GM18511 (cell line): Measurements from ENCODE around the gene IFT43.
A peak's percentile ranks its signal among the peaks of the same experiment; 100 is the strongest.

Experiments
- ATAC-seq: cut with Tn5 transposase; IDR thresholded peaks from one replicate; pipeline ENCODE4 v1.9.1; 2021; ENCODE audit warnings: mild to moderate bottlenecking, moderate library complexity; ENCODE audit not compliant: unreplicated experiment

IFT43 gene

DNA sequence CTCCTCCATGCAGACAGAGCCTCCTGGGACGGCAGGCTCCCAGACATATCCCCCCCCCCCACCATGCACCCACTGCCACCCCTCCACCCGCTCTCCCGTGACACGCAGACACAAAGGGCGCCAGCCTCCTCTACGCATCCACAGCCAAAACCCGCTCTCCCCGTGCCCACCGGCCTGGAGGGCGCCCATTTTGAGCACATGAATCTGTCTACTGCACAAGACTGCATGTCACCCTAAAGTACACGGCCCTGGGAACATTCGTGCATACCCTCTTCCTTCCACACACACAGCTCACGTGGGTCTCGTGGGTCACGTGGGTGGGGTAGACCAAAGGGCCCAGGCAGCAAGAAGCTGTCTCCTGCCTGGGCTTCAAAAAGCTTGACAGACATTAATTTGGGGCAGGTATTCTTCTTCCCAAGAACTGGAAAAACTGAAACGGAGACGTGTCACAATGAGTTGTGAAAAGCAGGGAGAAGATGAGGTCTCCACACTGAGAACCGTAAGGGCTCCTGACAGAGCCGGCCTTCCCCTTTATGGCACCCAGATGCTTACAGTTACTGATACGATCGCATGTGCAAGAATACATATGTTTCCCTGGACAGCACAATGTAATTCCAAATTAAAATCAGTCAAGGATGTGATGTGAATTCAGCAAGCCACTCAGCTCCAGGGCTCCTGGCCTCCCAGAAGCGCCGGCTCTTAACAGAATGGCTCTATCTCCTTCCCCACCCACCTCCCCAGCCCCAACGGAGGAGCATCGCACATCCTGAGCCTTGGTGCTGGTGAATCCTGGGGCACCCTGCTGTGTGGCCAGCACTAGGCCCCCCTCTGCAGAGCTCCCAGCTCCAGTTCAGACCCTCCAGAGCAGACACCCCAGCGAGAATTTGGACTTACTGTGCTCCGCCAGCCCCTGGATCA is 5.7 kb upstream of the IFT43 start:
- ATAC-seq = no peak

DNA sequence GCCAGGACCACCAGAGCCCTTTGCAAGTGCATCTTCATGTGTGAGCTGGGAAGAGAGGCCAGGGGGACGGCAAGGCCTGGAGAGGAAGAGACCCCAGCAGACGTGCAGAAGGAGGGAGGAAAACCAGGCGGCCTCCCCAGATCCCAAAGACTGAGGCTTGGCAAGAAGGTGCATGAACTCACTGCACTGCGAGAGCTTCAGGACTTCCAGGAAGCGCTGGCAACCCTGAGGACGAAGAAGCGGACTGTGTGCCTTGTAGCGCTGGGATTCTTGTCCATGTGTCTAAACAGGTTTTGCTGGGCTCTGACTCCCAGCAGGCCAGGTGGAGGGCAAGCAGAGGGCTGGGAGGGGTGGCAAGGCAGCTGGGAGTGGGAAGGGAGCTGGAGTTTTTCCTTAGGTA is 4.7 kb upstream of the IFT43 start:
- ATAC-seq = no peak

DNA sequence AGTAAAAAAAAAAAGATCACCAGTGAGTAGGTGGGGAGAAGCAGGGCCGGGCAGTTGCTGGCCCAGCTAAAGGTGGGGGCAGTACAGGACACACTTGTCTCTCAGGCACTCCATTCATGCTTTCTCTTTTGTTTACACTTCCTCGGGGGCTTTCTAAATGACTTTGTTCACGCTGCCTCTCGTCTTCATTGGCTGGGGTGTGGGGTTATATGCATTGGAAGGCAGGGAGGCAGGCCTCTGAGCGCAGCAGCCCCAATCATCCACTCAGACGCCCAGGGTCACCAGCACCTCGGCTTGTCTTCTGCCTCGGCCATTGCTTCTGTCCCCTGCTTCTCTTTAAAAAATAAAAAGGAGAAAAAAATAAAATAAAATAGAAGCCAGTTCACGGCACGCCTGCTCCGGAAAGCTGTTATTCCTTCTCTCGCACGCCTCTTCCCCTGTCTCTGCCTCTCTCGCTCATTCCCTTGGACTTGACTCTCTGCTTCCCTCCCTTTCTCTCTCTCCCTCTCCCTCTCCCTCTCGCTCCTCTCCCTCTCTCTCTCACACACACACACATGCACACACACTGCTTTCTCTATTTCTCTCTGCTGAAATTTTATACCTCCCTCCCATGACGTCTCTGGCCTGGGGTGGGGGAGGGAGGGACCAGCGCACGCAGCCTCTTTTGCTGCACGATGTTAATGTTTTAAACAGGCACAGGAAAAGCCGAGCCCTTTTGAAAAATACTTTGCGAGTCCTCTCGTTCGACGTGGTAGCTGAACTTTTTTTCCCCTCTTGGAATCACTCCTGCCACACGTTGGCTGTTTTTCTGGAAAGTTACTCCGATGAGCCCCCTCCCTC is 3.9 kb upstream of the IFT43 start, which contains the start of gene TGFB3:
TGFB3 (minus strand) TSS at position 570 of the 840 bp plus-strand sequence. CDS start 1,102 bp downstream, outside the sequence.
- peak; percentile 56 for ATAC-seq

DNA sequence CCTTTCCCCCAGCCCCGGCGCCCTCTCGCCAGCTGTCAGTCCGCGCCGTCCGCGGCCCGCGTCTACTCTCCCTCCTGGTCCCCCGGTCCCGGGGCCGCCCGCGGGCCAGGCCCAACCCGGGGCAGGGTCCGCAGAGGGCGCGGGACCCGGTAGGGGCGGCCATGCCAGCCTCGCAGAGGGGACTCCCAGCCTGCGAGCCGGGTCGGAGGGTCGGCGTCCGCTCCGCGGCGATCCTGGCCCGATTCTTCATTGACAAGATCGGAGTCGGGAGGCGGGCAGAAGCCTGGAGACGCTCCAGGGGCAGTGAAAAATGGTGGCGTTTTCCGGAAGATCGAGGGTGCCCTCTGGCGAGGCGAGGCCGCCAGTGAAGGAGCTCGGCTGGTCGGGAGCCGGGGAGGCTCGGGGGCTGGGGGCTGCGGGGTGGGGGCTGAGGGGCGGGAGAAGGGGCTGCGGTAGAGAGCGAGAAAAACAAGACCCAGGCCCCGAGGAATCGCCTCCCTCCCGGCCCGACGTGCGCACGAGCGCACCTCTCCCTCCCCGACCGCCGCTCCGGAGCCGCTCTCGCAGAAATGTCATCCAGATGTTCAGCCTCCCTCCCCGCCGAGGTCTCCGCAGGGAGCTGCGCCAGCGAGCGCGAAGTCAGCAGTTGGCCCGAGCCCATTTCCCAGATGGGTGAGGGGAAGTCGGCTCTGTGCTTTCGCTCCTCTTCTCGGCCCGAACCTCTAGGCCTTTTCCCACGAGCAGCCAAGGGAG is 3.1 kb upstream of the IFT43 start:
- ATAC-seq = peak; percentile 57

DNA sequence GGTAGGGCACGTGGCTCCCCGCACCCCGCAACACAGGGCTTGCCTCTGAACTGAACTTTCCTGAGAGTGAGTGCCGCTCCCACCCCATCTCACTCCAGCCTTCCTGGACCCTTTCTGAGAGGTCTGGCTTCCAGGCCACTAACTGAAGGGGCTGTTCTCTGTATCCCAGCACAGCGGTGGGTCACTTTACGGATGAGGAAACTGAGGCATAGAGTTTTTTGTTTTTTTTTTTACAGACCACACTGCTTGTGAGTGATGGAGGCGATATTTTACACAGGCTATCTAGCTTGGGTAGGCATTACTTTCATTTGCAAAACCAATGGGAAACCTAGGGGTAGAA is 2.6 kb upstream of the IFT43 start:
- no peak for ATAC-seq

DNA sequence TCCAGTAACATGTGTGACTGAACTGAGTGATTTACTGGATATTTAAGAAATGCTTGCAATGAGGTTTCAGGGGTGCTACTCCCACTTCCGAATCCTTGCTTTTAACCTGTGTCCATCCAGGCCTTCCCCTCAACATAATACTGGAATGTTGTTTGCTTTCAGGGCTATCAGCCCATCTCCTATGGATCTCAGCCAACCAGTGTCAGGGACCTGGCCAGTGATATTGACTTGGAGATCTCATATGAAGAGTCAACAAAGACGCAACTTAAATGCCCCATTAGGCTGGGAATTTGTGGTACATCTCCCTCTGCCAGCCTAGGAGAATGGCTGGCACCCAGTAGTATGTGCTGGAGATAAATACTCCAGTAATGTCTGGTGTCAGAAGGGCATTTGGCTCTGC is 889 bp upstream of the IFT43 start:
- ATAC-seq = no peak

DNA sequence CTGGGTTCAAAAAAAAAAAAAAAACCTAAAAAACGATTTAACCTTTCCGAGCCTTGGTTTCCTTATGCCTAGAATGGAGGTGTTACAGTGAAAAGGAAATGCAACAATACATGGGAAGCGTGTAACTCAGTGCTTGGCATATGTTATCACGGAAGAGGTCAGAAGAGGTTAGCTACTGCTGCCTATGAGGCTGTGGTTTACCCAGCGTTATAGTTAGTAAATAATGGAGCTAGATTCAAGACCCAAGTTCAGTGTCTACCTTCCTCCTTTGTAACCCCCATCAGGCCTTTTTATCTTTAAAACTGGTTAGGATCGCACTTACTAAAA is 839 bp downstream of the IFT43 start:
- ATAC-seq = no peak

DNA sequence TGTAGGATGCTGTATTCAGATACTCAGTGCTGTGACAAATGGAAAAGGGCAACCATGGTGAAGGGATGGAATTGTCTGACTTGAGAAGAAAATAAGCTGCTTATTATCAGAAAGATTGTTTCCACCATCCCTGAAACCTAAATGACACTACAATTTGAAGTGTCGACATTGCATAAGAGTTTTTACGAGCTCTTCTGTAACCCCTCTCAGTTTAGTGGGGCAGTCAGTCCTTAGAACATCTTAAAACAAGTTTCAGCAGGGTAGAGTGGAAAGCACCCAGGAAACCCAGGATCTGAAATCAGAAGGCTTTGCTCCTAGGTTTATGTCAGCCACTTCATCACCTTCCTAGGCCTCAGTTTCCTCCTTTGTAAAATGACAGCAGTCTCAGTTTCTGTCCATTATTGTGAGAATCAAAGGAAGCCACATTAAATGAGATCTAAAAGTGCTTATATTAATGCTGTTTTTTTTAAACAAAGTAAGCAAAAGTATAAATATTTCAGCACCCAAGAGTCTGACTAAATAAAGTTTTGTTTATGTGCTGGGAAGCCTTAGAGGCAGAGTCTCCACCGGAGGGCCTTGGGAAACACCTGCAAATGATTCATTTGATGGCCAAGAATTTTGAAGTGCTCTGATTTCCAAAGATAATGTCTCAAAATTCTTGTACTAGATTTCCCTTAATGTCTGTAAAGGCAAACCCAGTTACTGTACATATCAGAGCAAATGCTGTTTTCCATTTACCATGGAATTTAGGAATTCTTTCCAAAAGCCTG is 1.8 kb downstream of the IFT43 start:
- ATAC-seq = no peak

DNA sequence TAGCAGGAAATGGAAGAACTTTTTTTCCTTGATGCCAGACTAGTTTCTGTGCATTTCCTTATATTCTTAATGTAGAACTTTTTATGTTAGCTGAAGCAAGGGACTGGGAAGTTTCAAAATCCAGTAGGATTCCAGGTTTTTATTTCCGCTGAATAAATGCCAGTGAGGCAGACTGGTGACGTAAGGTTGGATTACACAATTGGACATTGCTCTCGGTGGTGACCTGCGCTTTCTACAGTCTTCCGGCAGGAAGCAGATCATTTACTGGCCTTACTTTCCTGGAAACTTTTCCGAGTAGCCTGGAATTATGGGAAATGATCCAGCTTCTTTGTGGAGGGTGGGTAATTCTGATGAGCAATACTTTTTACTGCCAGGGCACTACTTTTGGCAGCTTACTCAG is 3.6 kb downstream of the IFT43 start:
- ATAC-seq = no peak

DNA sequence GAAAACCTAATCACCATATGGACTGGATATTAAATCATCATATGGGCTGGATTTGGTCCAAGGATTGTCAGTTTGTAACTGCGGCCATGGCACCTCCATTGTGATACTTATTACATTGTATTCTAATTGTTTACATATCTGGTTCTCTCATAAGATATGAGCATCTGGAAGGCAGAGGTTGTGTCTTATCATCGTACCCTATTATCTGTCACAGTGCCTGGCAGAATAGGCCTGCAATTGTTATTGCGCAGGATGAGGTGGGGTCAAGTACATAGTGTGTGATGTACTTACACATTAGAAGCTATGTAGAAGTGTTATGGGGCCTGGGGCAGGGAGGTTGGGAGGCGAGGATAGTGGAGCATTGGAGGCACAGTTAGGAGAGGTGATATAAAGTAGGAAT is 4.7 kb downstream of the IFT43 start:
- ATAC-seq = no peak

DNA sequence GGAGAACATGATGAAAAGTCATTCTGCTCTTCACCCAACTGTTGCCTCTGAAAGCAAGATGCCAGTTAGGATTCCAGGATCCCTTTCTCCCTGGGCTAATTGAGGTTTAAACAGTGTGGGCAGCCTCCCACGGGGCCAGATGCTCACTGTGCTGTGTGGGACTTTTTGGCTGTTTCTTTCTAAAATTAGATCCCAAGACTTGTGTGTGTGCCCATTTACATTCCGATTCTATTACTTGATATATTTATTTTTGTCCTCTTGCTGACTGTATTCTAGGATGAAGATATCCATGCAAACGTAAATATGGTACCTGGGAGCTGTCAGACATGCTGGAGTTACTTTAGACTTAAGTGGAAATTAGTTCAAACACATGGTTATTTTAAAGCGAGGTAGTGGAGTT is 6.2 kb downstream of the IFT43 start:
- no peak for ATAC-seq

DNA sequence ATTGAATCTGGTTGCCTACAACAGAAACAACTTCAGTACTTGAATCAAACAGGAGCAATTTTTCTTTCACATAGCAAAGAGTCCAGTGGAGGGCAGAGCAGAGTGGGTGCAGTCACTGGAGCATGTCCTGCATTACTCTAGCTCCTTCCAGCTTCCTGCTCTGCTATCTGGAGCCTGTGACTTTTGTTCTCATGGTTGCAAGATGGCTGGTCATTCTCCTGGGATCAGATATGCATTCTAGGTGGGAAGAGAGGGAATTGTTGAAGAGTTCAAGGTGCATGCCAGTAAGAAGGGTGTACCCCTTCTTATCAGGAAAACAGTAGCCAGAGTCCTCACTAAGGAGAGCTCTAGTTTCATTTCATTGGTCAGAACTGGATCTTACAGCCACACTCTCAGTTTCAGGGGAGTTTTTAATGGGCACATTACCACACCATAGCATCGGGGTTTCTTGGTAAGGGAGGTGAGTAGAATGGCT is 8.0 kb downstream of the IFT43 start:
- ATAC-seq = peak; percentile 85

DNA sequence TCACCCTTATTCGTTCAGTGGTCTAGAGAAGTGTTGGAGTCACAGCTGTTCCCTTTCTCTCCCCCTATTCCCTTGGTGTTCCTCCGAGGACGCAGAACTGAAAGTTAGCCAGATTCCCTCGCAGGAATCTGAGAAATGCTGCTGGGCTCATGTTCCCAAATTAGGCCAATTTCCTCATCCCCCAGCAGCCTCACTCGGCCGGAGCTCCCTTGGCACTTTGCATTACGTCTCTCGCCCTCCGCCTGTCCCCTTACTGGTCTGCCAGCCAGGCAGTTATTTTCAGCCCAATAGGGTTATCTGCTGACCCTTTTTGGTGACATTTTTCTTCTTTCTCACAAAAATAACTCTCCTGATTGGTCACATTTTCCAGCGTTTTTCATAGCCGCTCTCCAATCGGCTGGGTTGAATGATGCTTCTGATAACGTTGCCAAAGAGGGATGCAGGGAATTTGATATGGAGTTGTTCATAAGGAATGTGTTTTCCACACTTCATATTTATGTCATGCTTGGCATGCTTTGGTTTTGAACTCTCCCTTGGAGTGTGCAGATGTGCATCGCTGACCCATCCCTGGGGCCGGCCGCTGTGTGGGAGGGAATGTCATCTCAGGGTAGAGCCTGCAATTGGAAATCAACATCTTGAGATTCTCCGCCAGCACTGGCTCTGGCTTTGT is 9.9 kb downstream of the IFT43 start:
- no peak for ATAC-seq

DNA sequence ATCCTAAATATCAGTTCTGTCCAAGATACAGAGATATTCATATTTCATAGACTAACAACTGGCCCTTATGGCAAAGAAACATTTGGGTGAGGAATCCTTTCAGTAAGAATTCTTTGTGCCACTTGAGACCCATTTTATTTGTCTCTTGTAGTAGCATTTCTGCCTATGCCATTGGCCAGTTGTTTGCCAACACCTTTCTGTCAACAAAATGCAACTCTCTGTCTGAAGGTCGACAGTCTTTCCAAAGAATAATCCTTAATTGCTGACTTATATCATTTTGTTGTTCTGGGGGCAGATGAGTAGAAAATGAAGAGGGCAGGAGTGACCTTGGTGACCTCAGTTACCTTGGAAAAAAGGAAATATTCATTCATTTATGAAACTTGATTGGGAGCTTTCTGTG is 10.9 kb downstream of the IFT43 start:
- ATAC-seq = no peak

DNA sequence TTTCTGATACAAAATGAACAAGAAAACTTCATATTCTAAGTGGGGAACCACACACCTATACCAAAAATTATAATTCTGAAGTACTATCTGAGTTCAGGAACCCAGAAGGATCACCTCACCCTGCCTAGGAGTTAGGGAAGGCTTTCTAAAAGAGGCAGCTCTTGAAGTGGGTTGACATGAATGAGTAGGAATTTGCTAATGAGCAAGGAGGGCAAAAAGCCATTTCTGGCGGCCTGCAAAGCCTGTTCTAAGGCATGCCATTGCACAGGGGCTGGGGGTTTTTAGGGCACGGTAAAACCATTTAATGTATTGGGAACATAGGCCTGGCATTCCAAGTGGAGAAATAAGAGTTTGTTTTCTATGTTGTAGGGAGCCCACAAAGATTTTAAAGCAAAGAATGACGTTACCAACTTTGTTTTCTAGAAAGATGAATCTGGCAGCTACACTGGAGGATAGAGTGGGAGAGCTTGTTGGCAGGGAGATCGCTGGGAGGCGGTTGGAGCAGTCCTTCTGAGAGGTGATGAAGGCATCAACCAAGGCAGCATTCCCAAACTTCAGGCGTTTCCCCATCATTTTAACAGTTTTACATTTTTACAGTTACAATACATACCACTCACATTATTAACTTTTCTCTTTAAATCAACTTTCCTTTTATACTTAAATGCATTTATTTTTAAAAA is 14.1 kb downstream of the IFT43 start:
- ATAC-seq = no peak

DNA sequence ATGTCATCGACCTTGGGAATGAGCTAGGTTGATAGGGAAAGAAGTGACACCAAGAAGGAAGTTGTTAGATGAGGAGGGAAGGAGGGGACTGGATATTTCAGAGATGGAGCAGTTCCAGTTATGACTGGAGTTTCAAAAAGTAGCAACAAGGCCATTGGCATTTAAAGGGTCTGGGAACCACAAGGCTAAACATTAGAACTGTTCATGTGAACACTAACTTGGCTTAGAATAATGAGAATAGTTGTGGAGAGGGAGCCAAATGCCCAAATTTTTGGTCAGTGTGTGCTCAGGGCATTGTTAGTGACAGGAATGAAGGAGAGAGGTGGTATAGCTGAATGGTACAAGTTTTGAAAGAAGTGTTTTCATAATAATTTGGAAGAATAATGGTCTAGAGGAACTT is 16.8 kb downstream of the IFT43 start:
- ATAC-seq = no peak

DNA sequence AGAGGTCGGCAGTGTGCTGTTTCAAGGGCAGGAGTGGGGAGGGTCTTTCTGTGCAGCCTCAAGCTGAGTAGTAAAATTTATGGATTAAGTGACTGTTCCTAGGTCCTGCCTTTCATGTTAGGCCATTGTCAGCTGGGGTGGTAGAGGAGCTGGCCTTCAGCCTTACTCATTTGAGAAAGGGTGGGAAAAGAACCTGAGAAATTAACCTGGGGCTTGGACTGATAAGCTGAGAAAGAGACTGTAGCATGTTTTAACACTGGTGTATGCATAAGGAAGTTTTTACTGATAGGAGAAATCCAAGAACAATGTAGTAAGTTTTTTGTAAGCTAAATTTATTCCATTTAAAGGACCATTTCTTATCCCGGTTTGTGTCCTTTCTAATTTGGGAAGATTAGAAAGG is 20.7 kb downstream of the IFT43 start:
- ATAC-seq = no peak

DNA sequence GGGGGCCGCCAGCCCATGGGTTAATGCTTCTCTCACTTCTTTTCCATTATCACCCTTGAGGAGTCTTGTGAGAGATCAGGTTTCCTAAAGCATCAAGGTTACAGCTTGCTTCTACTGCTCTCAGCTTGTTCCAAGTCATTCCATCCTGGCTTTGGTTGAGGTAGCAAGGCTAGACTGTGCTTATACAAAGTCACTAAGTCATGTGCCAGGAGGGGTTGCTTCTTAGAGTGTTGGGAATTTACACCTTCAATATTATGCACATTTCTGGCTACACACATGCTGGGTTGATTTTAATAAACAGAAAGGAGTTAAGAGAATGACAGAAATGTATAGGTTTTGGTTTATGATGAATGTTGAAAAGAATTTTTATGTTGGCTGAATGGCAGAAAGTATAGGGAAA is 21.8 kb downstream of the IFT43 start:
- no peak for ATAC-seq

DNA sequence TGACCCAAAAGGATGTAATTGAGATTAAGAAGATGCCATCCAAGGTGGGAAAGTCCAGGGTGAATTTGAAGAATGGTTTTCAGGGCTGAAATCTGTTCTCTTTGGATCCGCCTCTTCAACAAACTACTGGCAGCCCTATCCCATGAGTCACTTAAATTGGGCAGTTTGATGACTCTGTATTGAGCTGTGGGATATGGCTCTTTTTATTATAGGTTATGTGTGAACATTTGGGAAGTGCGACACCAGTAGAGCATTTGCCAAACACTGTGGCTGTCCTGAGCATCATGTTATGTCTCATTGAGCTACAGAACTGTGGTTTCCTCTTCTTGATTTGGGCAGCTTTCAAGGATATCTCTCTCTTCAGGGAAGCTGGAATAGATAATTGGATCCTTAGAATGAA is 22.3 kb downstream of the IFT43 start:
- no peak for ATAC-seq
